ENCODE measurements around the gene SLC36A2.

GRCh38 chr5:151338734-151339133 lies 8.6 kb downstream of the SLC36A2 start:
- TF ChIP-seq GATA2 (IDR thresholded peaks at IDR 0.05; ENCODE audit: low read depth, low read length) (no peak), GATA3 (IDR thresholded peaks at IDR 0.05; ENCODE audit: low read depth, low read length) (no peak)
